Esophagus muscularis mucosa (tissue), 4 donors: ENCODE measurements around the gene KLC1.

Experiments
- CTCF ChIP-seq, 3 experiments: fragments of 200-600 bp in 2 of 3; fragments of 450-650 bp in 1 of 3; sonication (generic) in 2 of 3; IDR thresholded peaks; one replicate each; pipeline ENCODE4 v1.5.1; 2017 to 2019; ENCODE audit warnings: antibody characterized with exemption in 3 of 3, mild to moderate bottlenecking in 2 of 3, moderate library complexity in 1 of 3
- EP300 ChIP-seq: sonication (generic); formaldehyde crosslinking; IDR thresholded peaks from one replicate; pipeline ENCODE4 v1.6.1; 2017; ENCODE audit warnings: antibody characterized with exemption
- POLR2A ChIP-seq: fragments of 450-650 bp; IDR thresholded peaks from one replicate; pipeline ENCODE4 v1.6.1; 2017; ENCODE audit warnings: antibody characterized with exemption, moderate library complexity, mild to moderate bottlenecking, low read depth
- POLR2AphosphoS5 ChIP-seq, 2 donors: sonication (generic); formaldehyde crosslinking; IDR thresholded peaks; one replicate each; pipeline ENCODE4 v1.6.1; 2017; ENCODE audit warnings: antibody characterized with exemption in 2 of 2

GRCh38 chr14:103726474-103726873 is 97.5 kb downstream of the KLC1 start:
- no peak for TF ChIP-seq CTCF (IDR thresholded peaks at IDR 0.05)
- no peak for TF ChIP-seq POLR2A
- no peak for TF ChIP-seq EP300
- TF ChIP-seq POLR2AphosphoS5 (IDR thresholded peaks at IDR 0.05) = no peak
